SH-SY5Y (cell line): ENCODE data around the gene PEX12.

Source experiments
- GATA2 ChIP-seq: IDR thresholded peaks from 2 replicates; pipeline ENCODE4 v1.6.1; 2011; ENCODE audit warnings: mild to moderate bottlenecking, low read depth, low read length
- GATA3 ChIP-seq: IDR thresholded peaks from 2 replicates; pipeline ENCODE4 v1.6.1; 2011; ENCODE audit warnings: low read depth, mild to moderate bottlenecking, low read length, moderate library complexity

DNA sequence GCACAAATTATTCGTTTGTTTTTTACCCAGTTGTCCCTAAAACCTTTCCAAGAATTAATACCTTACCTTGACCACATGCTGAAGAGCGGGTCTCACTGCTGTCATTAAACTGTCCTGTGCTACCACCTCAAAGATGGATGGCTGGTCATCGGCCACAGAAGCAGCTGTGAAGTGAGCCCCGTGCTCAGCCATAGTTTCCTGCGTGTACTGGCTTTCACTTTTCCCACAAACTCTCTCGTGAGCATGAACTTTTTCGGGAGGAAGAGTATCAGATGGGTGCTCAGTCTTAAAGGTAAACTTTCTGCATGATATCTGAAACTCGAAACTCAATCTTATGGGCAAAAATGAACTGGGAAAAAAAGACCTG, 558 bp downstream of the PEX12 start:
- no peak for TF ChIP-seq GATA2
- no peak for TF ChIP-seq GATA3
